Cortex of kidney (tissue), 1 donor: Measurements from ENCODE around the gene CACNA1I.

Experiments
- DNase-seq: peaks from one replicate; lab custom pipeline; 2025; lab: John Stamatoyannopoulos, UW

Gene CACNA1I

GRCh38 chr22:39693943-39694500, 123.5 kb downstream of the CACNA1I start:
- DNase-seq: no peak

- no peak for DNase-seq
Observed at GRCh38 chr22:39697790-39698430, 127.4 kb downstream of the CACNA1I start.

DNA sequence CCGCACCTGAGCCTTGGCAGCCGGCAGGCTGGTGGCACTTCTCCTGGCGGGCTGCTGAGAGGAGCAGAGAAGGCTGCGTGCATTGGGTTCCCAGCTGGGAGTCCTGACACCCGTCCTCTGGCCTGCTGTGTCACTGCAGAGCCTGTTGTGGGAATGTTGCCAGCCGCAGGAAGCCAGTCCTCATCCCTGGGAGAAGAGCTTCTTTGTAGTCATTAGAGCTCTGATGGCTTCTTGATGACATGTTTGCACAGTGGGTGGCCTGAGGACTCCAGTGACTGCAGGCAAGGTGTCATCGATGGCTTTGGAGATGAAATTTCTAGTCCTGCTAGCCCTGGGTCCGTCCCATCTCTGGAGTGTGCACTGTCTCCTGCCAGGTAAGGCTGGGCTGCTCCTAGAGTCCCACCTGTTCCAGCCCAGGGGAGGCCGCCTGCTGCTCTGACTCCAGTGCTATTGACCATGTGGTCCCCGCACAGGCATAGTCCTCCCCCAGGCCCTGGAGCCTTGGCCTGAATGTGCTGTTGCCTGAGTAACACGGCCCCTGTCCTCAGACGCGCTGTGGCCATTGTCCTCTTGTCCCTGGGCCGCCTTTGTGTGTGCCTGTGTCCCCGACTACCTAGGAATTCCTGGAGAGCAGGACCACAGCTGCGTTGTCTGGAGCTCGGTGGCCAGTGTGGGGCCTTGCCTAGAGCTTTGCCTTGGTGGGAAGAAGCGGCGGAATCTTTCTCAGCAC, 129.2 kb downstream of the CACNA1I start:
- DNase-seq: no peak

DNA sequence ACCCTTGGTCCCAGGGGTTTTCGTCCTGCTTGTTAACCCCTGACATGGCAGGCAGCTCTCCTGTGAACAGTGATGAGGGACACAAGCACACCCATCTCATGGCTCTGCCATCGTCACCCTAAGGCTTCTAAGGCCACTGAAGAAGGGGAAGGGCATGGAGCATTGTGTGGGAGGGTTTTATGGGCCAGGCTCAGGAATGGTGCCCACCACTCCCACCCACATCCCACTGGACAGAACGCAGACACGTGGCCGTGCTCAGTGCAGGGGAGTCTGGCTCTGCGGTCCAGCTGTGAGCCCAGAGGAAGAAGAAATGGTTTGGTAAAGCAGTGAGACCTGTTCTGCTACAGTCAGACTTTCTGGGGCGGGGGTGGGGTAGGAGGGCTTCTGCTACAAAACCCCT, 130.0 kb downstream of the CACNA1I start:
- DNase-seq: no peak

DNA sequence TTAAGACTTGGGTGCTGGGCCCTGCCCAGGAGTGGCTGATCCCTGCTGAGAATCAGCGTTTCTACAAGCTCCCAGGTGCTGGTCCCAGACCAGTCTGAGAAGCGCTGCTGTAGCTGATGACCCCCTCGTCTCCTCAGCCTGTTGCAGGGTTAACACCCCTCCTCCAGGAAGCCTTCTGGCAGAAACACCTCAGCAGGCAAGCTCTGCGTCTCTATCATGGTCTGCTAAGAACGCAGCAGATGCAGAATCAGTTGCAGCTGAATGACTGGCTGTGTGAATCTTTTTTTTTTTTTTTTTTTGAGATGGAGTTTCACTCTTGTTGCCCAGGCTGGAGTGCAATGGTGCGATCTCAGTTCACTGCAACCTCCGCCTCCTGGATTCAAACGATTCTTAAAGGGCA, 132.5 kb downstream of the CACNA1I start:
- no peak for DNase-seq

DNA sequence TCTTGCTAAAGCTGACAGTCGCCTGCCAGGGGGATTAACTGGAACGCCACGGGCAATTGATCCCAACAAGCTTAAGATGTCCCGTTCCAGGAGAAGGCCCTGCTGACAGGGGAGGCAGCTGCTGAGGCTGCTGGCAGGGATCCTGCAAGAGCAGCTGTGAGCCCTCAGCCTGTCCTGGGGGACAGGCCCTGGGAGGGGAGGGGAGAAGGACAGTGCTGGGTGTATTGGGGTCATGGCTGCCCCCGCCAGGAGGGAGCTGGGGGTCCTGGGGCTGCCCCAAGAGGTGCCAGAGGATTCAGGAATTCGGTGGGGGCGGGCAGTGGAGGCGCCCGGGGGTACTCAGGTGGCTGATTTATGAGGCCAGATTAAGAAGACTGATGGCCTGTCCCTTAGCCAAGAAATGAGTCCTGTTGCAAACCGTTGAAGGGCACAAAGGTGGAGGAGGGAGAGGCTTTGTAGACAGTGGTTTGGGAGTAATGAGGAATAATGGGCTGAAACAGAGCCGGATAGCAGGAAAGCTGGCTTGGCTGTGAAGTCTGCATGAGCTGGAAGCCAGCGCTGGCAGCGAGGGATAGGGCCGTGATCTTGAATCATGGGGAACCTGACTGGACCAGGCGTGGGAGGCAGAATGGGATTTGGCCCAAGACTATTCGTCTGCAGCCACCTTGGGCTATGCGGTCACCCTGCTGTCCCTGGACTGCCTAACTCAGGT, 133.5 kb downstream of the CACNA1I start:
- DNase-seq: no peak

DNA sequence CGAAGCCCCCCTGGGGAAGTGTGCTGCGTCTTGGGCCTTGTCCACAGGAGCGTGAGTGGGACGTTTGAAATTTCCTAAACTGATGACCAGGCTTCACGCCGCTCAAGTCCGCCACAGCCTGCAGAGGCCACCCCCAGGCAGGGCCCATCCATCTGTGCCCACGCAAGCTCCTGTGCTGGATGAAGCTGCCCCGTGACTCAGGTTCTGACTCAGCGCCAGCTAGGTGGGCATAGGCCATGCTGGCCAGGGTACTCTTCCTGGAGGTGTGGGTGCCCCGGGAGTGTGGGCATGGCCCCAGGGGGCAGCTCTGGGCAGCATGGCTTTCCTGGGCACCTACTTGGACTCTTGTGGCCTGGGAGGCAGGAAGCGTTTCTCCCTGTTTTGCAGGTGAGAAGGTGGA, 134.8 kb downstream of the CACNA1I start:
- no peak for DNase-seq

DNA sequence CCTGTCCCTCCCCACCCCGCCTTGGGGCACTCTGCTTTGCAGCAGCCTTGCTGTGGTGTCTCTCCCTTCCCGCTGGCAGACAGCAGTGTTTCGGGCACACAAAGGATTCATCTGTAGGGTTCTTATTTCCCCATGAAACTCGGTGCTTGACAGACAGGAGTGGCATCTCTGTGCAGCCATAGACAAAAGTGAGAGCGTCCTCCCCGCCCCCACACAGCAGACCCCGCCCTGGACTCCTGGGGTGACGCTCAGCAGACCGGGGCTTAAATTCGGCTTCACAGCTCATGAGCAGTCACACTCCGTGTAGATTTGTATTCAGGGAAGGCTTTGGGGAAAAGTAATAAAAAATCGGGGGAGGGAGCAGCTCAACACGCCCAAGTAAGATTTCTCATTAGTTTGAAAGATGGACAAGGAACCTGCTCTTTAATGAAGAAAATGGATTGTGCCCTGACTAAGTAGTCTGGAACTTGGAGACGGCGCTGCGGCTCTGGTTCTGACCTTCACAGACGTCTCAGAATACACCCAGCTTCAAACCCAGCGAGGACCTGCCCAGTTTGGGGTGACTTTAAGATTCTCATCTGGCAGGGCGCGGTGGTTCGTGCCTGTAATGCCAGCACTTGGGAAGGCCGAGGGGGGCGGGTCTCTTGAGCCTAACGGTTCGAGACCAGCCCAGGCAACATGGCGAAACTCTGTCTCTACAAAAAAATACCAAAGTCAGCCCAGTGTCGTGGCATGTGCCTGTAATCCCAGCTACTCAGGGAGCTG, 136.0 kb downstream of the CACNA1I start:
- no peak for DNase-seq

DNA sequence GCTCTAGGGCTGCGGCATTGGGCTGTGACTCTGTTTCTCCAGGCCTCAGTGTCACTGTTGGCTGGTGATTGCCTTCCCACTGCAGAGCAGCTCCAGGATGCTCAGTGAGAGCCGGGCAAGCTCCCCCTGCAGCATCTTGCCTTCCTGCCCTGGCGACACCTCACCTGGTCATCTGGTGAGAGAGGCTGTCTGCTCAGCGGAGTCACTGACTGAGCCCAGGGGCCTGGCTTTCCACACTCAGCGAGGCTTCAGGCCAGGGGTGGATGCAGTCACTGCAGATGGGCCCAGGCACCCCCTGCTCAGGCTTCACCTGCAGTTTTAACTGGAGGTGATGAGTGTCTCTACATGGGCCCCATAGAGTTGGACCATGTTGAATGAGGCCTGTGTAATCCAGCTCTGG, 136.8 kb downstream of the CACNA1I start:
- no peak for DNase-seq

DNA sequence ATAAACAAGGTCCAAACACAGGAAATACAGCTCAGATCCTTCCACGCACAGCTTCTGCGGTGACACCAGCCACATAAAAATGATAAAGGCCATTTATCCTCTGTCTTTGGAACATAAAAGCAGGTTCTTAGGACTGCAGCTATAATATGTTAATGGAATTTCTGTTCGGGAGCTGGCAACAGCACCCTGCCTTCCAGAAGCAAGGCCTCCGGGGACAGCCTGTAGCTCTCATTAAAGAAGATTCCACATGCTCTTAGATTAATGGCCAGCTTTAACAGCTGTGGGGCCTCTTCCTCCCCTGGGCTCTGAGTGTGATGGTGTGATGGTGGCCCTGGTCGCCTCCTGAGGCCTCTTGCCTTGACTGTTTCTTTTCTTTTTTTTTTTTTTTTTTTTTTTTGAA, 137.3 kb downstream of the CACNA1I start:
- no peak for DNase-seq

DNA sequence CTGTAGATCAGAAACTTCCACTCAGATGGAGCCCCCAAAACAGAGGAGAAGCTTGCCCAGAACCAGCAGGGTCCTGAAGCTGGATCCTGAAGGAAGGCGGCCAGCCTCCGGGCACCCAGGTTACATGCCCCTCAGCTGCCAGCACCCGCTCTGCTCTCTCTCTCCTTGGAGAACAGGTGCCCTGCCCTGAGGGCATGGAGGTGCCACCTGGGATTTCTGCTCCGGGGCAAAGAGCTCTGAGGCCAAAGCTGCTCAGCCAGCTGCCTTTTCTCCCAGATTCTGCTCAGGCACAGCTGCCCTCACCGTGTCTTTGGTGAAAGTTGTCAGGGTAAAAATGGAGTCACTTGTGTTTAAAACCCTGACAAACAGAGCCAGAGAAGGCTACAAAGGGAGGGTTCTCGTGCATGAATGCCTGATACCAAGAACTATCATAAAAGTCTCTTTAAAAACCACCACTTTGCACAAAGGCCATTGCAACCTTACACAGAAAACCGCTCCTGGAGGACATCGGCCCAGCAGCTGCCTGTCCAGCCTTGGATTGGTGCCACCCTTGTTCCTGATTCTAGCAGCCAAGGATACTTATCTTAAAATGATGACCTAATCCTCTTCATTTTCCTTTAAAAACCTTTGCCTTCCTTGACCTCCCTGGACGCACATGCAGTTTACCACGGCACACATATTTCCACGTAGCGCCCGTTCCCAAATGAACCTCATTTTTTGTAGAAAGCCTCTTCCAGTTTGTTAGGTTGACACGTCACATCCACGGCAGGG, 140.0 kb downstream of the CACNA1I start:
- DNase-seq: no peak

DNA sequence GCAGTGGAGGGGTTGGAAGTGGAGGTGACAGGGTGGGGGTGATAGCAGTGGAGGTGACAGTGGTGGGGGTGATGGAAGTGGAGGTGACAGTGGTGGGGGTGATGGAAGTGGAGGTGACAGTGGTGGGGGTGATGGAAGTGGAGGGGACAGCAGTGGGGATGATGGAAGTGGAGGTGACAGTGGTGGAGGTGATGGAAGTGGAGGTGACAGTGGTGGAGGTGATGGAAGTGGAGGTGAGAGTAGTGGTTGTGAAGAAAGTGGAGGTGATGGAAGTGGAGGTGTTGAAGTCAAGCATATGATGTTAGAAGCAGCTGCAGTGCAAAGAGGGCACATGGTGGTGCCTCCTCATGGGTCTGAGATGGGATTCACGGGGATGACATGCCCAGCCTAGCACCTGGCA, 141.5 kb downstream of the CACNA1I start:
- DNase-seq: no peak

GRCh38 chr22:39712751-39713525, 142.4 kb downstream of the CACNA1I start:
- no peak for DNase-seq

GRCh38 chr22:39713799-39714290, 143.3 kb downstream of the CACNA1I start:
- no peak for DNase-seq

GRCh38 chr22:39714321-39714720, 143.8 kb downstream of the CACNA1I start:
- DNase-seq: no peak

- DNase-seq: no peak
Observed at GRCh38 chr22:39715778-39716495, 145.4 kb downstream of the CACNA1I start.

DNA sequence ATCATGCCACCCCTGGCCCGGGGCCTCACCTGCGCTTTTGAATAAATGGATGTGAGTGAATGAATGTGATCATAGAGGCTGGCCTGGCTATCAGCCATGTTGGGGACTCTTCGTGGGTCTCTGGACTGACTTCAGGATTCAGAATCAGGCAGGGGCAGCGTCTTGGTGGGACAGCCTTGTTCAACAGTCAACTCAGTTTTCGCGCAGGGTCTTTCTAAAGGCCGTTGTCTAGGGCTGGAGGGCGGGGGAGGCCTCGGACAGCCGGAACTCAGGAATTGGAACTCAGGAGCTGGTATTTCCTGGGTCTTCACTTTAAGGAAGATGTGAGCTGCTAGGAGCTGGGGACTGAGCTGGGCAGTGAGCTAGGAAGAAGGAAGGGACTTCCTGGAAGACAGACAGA, 146.0 kb downstream of the CACNA1I start:
- no peak for DNase-seq

GRCh38 chr22:39717099-39717498, 146.5 kb downstream of the CACNA1I start:
- DNase-seq: no peak

- no peak for DNase-seq
Observed at GRCh38 chr22:39718206-39718605, 147.7 kb downstream of the CACNA1I start.
